T-helper 2 cell treated with Interferon-gamma antibody and Interleukin-4, amounts not matched to agents 100 ng/mL and 5 ng/mL, for 36 hours (primary cell): ENCODE data around the gene RNF7. TPM values are rescaled to one million over a fixed set of nuclear protein-coding genes. Genes with fewer than 3 reads are reported as not detected.
"Not testable (repeated sequence)": the region's sequence is repeated elsewhere in the genome, so short reads cannot be mapped to it uniquely, and the experiment has no call there.

Experiments used
- intact Hi-C: fragments of 100-400 bp; cut with micrococcal nuclease; formaldehyde crosslinking; loops from one replicate; pipeline ENCODE4 v1.15.1; 2023
- total RNA-seq: library from RNA; stranded (reverse); gene quantifications from 2 replicates; pipeline ENCODE4 v1.2.3, GENCODE V29; 2022

RNF7 gene
- total RNA-seq, 1 donor from 2014 or later, result 55.1 TPM

GRCh38 chr3:141777957-141778813 is 40.1 kb downstream of the RNF7 start:
- intact Hi-C loops, result no loop called here

- intact Hi-C loops, result no loop called here
Observed at GRCh38 chr3:141779667-141780066, 41.6 kb downstream of the RNF7 start.

DNA sequence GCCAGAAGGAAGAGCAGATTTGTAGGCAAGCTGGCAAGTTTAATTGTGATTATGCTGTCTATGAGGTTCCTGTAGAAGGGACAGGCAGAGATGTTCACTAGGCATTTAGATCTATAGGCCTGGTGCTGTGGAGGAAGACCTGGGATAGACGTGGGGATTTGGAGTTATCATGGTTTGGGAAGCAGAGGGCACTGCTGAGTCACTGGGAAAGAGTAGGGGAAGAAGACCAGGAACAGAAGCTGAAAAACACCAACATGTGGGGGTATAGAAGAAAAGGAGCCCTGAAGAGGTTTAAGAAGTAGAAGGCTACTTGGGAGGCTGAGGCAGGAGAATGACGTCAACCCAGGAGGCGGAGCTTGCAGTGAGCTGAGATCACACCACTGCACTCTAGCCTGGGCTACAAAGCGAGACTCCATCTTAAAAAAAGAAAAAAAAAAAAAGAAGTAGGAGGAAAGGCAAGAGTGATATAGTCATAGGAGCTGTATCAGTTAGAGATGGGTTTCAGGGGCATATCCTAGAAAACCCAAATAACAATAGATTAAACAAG is 44.4 kb downstream of the RNF7 start:
- intact Hi-C loops, result no loop called here

- intact Hi-C loops, result no loop called here
Observed at GRCh38 chr3:141783632-141784031, 45.5 kb downstream of the RNF7 start.

- intact Hi-C loops, result no loop called here
Observed at GRCh38 chr3:141784096-141784495, 46.0 kb downstream of the RNF7 start.

GRCh38 chr3:141784531-141784930 is 46.4 kb downstream of the RNF7 start:
- intact Hi-C loops, result no loop called here

DNA sequence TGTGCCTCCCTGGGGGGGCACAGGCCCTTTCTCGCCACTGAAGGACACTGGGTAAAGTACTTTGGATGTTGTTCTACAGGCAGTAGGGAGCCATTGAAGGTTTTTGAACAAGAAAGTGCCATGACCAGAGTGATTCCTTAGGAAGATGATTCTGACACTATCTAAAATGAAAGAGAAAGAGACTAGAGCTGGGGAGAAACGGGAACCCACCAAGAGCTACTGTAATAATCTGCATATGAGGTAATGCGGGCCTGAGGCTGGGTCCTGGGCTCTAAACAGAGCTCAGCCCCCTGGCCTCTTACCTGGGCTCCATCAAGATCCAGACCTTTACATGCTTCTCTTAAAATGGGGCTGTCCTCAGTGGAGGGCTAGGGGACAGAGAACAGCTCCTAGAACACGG is 50.1 kb downstream of the RNF7 start:
- intact Hi-C loops, result no loop called here

DNA sequence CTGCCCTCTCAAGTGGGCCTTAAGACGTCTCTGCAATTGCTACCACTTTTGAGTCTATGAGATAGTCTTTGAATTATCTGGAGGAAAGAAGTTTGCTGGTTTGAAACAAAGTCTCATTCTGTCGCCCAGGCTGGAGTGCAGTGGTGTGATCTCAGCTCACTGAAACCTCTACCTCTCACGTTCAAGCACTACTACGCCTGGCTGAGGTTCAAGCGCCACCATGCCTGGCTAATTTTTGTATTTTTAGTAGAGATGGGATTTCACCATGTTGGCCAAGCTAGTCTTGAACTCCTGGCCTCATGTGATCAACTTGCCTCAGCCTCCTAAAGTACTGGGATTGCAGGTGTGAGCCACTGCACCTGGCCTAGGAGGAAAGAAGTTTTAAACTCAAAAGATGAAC is 50.7 kb downstream of the RNF7 start:
- intact Hi-C loops, result not testable (repeated sequence)

GRCh38 chr3:141789281-141789680 is 51.2 kb downstream of the RNF7 start:
- intact Hi-C loops, result no loop called here

- intact Hi-C loops, result no loop called here
Observed at GRCh38 chr3:141790171-141790570, 52.1 kb downstream of the RNF7 start.

GRCh38 chr3:141792495-141792894 is 54.4 kb downstream of the RNF7 start:
- intact Hi-C loops, result no loop called here

DNA sequence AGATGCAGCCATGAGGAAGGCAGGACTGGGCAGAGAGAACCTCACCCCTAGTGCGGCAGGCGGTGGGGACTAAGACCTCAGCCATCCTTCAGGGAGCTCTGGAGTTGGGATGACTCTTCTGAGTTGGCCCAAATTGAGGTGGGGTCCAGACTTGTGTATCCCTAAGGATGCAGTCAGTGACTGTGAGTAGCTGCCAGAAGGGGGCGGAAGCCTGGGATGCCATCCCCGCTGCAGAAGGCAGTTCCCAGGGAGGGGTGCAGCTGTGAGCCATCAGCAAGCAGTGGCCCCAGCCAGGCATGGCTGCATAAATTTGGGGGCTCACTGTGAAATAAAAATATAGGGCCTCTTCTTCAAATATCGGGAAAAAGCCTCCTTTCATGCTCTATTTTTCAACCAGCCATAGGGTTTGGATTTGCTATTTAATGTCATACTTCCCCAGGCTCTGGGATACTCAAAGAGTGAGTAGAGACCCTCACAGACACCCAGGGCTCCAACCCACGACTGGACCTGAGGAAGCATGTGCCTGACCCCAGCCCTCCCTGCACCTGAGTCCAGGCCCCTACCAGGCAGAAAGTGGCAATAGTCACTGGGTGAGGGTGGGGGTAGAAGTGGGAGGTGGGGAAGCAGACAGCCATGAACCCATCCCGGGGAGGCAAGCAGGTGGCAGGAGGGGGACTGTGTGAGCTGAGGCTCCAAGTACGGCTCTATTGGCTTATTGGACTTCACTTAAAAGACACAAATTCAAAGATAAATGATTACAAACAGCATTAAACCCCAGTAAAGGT is 55.6 kb downstream of the RNF7 start:
- intact Hi-C loops, result no loop called here

DNA sequence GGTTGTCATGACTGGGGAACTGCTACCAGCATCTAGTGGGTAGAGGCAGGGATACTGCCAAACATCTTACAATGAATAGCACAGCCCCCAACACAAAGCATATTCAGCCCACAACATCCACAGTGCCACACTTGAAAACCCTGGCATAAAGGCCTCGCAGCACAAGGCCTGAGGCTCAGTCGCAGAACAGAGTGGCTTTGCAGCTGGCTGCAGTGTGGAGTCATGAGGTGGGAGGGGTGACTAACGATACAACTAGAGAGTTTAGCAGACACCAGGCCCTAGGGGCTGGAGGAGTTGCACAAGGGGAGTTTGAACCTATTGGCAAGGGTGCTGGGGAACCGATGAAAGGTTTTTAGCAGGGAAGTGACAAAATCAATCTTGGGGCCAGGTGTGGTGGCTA is 57.2 kb downstream of the RNF7 start:
- intact Hi-C loops, result loop anchor here (5.0 kb wide), 1 partner anchor 483 kb away; no protein-coding TSS in a partner anchor

GRCh38 chr3:141795741-141796080 is 57.6 kb downstream of the RNF7 start:
- intact Hi-C loops, result loop anchor here (1.0 to 5.0 kb wide), 6 partner anchors 57 to 855 kb away; partner anchors contain the start of genes ATP1B3, RNF7, SLC25A36 and TFDP2

DNA sequence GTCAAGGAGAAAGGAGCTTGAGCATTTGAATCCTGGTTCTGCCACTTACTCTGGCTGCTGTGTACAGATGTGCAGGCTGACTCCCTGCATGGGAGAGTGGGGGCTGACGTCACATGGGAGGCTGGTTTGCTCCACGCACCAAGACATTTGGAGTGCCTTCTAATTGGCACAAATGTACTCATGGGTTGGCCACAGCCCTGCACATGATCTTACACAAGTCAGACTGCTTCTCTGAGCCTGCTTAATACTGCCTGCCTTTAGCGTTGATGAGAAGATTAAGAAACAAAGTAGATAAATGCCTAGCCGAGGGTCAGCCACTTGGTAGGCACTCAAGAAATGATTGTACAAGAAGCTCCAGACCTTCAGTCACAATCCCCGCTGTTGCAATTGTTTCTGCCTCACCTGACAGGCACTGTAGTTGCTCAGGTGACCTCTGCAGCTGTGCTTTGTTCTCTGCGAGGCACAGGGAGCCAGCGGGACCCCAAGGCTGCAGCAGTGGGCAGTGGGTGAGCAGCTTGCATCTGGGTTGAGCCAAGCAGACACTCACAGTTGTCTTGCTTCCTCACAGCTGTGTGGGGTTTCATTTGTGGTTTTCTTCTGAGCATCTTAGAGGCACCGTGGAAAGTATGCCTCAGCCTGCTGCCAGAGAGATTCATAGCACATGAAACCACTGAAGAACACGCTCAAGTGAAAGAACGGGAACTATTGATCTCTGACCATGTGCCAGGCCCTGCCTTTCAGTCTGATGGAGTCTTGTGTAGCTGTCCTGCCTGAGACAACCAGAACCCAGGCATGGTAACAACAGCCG is 58.2 kb downstream of the RNF7 start:
- intact Hi-C loops, result loop anchor here (1.0 to 5.0 kb wide), 6 partner anchors 58 to 855 kb away; partner anchors contain the start of genes ATP1B3, RNF7, SLC25A36 and TFDP2

Other genes starting within 250 kb of the RNF7 start
- gene GRK7, start 25.1 kb downstream of the RNF7 start, total RNA-seq, result not detected in 2 replicates
- 128 and 153 TPM in 2 replicates for gene ATP1B3, start 138.3 kb downstream of the RNF7 start, total RNA-seq